GM18499 (cell line): ENCODE measurements around the gene EFCAB6.

Source experiments
- ATAC-seq: cut with Tn5 transposase; IDR thresholded peaks from one replicate; pipeline ENCODE4 v1.9.1; 2021; ENCODE audit warnings: moderate number of reproducible peaks; ENCODE audit not compliant: insufficient read depth, unreplicated experiment

The EFCAB6 gene

DNA sequence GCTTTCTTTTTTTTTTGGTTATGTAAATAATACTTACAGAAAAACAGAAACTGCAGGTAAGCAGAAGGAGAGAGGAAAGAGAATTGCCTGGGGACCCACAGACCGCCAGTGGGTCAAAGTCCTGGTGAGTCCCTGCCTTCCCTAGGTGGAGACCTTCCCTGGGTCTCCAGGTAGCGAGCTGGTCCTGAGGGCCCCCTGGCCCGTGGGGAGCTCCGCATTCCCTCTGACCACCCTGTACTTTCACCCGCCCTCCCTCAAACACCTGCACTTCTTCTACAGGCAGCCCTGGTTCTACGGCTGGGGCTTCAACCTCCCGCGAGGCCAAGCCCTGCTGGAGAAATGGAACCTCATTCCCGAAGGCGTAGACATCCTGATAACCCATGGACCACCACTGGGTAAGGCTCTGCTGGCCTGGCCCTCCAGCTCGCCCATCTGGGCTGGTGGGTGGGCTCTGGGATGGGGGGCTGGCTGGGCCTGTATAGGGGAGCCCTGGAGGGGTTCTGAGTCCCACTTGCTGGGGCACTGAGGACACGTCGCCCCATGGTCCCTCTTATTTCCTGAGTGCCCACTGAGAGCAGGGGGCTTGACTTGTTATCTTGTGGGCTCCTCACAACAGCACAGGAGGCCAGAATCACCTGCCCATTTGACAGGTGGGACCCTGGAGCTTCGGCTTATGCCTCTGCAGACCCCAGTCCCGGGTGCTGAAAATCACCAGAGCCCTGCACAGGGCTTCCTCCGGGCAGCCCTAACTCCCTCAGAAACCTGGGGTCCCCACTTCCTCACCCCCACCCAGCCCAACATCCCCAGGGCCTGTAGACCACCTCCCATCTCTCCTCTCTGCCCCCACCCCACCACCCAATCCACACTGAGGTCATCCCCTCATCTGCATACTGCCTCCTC lies 313.9 kb downstream of the EFCAB6 start:
- no peak for ATAC-seq

DNA sequence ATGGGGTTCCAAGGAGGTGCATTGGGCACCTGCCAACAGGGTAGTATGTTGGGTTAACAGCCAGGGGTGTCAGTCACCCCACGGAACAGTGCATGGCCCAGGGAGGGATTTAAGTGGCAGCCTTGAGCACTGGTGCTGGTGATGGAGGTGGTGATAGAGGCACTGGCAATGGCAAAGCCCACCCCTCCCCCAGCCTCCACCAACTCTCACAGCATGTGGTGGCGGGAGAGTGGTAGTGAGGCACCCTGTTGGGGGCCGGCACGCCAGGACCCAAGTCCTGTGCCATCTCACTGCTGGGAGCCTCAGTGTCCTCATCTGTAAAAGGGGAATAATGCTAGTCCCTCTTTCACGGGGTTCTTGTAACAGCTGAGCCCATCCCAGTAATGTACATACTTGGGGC lies 318.8 kb downstream of the EFCAB6 start:
- ATAC-seq = no peak

DNA sequence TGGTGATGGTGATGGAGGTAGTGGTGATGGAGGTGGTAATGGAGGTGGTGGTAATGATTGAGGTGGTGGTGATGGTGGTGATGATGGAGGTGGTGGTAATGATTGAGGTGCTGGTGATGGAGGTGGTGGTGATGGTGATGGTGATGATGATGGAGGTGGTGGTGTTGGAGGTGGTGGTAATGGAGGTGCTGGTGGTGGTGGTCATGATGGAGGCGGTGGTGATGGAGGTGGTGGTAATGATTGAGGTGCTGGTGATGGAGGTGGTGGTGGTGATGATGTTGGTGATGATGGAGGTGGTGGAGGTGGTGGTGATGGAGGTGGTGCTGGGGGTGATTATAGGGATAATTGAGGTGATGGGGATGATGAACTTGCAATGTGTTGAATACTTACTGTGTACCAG lies 320.4 kb downstream of the EFCAB6 start:
- no peak for ATAC-seq

DNA sequence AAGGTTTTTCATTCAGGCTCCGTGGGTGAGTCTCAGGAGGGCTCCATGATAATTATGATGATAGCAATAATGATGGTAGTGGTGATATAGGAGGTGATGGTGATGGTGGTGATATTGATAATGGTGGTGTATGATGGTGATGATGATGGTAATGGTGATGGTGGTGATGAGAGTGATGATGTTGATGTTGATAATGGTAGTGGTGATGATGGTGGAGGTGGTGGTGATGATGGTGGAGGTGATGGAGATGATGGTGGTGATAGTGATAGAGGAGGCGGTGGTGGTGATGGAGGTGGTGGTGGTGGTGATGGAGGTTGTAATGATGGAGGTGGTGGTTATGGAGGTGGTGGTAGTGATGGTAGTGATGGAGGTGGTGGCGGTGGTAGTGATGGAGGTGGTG lies 320.9 kb downstream of the EFCAB6 start:
- ATAC-seq = no peak

DNA sequence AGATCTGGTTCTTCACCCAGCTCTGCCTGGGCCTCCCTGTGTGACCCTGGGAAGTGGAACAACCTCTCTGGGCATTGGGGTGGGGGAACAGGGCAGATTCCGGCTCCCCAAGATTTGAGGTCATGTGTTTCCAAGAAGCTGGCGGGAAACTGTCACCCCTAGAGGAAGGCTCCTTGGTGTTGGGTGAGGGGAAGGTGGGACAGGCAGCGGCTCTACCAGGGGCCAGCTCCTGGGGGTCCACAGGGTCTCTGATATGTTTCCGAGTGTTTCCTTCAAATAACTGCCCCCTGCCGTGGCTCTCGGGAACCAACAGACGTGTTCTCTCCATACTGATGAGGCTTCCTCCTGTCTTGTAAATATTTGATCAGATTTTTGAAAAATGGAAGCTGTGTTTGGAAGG lies 321.8 kb downstream of the EFCAB6 start:
- ATAC-seq = no peak

DNA sequence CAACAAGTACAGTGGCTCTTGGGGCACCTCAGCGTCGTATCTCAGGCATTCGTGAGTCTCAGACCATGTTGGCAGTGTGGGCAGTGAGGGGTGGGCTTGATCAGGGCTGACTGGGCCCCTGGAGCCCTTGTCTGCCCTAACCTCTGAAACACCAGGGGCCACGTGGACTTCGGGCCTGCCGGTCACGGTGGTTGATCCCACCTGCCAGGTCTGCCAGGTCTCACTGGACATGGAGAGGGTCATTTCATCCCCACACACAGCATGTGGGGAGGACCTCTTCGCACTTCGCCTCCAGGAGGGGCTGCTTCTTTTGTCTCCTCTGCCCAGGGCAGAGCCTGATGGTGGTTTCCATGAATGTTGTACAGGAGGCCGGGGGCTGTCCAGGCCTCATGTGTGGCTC lies 323.2 kb downstream of the EFCAB6 start:
- ATAC-seq = no peak

DNA sequence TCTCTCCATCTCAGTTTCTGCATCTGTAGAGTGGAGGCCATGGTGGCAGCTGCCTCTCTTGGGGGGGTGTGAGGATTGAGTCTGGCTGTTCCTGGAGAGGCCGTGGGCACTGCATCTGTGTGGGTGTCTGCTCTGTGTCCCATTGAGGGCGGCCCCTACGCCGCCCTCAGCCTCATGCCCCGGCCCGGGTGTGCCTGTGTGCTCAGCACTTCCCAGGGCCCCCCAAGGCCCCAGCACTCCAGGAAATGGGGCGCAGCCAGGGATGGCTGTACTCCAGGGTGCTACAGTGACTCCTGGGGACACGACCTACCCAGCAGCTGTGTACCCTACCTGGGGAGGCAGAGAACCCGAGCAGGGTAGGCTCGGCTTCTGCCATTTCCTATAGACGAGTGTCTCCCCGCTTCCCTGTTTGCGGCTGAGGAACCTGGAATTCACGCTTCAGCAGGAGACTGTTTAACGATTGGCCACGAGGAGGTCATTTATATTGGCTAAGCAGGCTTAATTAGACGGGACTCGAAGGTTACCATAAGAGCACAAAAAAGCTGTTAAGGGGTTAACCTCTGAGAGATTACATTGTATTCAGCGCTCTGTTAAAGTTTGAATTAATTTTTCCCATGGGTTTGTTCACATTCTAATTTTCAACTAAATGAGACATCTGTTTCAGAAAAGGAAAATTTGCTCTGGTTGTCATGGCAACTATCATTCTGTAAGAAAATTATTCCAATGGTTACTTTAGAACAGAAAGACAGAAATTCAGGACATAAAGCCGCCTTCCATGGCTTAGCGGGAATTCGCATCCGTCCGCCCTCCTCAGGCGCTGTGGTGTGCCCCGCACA lies 323.9 kb downstream of the EFCAB6 start:
- no peak for ATAC-seq

DNA sequence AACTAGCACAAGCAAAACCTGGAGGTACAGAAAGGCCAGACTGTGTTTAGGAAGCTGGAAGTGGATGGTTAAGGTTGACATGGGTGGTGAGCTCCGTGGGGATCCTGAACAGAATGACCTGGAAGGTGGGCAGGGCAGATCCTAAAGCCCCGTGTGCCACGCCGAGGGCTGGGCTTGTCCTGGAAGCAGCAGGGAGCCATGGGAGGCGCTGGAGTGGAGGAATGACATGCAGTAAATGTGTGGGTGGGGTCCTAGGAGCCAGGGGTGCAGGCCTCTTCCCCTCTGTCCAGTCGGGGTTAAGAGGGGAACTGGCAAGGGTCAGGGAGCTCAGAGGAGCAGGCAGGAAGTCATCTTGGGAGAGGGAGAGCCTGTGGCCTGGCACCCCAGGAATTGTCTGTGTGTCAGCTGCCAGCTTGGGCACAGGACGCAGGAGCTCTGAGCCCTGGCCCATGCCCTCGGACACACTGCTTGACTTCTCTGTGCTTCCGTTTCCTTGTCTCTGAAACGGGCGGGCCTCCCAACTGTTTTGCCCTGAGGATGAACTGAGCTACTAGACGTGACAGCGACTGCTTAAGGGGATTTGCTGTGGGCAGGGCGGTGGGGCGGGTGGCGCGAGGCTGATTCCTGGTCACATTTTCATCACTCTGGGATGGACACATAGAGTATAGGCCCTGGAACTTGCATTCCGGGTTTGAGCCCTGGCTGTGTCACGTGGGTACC lies 324.6 kb downstream of the EFCAB6 start:
- ATAC-seq = no peak

DNA sequence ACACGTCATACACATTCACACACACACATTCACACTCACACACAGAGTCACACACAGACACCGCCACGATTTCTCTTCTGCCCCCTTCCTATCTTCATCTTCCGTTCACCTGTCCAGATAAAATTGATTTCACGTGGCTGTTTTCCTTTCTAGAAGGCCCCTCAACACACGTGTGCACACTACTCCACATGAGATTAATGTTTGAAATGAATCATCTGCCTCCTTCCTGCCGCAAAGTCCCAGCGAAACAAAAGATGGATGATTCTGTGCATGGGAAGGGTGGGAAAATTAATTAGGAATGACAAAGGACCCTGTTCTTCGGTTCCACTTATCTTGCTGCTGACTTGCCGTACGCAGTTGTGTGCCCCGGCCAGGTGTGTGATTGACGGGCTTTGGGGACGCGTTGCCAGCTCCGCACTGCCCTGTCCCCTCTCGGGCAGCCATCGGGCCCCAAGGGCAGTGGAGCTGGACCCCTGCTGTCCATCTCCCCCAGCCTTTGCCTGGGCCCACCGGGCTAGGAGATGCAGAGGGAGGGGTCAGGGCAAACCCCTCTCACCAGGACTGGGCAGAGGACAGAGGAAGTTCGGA lies 326.5 kb downstream of the EFCAB6 start:
- no peak for ATAC-seq

DNA sequence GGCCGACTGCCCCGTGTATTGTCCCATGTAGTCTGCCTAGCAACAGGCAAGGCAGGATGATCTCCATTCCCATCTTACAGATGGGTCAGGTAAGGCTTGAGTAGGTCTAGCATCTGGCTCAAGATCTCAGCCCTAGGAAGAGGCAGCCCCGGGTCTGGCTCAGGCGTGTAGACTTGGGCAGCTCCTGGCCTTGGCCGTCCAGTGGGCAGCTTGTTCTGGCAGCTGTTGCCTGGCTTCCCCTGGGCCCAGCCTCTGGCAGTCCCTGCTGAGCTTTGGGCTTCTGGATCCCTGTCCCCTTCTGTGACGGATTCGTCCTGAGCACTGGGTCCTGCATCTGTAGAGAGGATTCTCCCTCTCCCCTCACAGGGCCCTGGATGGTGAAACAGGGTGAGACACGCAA lies 327.9 kb downstream of the EFCAB6 start:
- no peak for ATAC-seq

DNA sequence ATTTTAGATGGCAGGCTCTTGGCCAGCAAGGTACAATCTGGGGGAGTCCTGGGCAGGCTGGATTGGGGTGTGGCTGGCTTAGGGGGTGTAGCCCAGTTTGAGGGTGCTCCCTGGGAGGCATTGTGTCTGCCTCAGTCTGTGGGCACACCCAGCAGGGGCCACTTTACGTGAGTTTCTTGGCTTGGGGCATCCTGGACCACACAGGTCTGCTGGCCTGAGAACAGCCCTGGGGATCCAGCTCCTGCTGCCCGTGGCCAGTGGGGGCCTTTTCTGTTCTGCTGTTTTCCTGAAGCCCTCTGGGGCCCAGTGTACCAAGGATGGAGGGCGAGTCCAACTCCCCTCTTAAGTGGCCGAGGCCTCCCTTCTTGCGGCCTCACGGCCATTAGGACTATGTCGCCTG lies 328.4 kb downstream of the EFCAB6 start:
- no peak for ATAC-seq

DNA sequence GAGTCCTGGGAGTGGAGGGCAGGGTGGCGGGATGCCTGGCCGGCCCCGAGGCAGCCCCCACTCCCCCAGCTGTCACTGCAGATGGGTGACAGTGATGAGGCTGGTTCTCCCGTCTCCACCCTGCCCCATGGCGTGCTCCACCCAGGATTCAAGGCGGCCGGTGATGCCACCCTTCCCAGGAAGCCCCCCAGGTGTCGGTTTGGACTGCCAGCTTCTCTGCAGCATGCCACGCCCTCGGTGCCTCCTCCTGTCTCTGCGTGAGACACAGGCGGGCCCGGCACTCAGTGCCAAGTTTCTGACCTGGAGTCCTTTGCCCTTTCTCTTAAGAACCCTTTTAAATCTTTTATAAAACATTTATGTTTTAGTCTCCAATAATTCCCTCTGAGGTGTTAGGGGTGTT lies 328.8 kb downstream of the EFCAB6 start:
- no peak for ATAC-seq

DNA sequence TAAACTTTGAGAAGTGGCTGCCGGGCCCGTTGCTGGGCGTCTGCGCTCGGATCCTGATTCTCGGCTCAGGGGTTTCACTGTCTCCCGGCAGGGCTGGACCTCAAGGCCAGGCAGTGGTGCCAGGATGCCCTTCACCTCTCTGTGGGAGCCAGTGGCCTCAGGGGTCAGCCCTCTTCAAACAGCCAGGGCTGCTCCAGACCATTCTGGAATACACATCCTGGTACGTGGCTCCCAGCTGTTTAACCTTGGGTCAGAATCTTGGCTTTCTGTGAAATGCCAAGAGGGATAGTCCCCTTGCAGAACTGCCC lies 329.8 kb downstream of the EFCAB6 start:
- ATAC-seq = no peak

DNA sequence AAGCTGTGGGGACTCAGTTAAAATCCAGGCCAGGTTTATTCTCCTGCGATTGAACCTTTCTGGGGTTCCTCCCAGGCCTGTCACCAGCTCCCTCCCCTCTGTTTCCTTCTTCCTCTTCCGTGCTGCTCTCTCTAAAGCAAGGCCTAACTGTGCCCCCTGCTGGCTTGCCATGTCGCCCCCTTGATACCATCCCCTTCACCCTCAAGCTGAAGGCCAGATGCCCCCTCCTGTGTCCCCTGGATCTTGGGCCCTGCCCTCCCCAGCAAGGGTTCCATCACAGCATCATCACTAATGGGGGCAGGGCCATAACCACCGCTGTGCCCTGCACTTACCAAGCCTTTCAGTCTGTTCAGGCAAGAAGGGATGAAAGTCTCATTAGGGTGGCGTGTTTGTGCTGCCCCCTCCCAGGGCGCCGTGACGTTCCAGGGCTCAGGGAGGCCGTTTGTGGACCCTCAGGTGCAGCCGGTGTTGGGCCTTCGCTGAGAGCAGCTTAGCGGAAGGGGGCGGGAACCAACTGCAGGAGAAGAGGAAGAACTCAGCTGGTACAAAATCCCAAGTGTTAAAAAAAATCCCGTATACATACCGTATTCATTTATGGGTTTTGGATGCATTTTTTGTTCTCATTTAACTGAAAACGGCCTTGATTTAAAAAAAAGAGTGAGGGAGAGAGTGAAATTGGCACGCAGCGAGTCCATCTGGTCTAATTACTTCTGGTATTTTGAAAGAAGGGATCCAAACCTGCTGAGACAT lies 330.4 kb downstream of the EFCAB6 start:
- ATAC-seq = no peak

DNA sequence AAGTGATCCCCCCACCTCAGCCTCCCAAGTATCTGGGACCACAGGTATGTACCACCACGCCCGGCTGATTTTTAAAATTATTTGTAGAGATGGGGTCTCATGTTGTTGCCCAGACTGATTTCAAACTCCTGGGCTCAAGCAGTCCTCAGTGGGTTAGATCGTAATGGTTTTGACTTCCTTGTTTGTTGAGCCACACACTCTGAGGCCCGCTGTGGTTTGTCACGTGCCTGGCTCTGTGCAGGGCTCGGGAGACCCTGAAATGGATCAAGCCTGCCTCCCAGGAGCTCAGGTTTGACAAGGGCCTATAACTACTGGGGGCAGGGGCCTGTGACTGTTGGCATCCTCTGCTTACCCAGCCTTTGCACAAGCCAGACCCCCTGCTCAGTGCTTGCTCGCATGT lies 332.1 kb downstream of the EFCAB6 start:
- no peak for ATAC-seq

DNA sequence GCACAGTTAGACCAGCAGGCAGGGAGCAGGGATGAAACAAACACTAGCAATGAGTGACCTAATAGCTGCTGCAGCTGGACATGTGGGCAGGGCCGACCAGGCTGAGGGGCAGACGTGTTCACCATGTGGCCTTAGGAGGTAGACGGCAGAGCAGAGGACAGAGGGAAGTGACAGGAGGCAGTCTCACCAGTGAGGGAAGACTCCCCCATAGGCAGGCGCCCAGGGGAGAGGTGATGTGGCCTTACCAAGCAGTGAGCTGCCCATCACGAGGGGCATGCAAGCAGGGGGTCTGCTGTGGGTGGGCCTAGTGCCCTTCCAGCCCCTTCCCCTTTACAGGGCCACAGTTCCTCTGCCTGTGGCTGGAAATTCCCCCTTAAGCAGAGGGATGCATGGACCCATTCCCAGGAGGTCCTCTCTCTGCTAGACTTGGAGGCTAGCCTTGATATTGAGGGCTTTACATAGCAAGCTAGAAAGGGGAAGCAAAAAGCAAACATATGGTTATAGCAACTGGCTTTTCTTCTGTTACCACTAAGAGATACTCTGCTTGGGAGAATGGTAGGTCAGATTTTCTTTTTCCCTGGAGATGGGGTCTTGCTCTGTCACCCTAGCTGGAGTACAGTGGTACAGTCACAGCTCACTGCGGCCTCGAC lies 332.7 kb downstream of the EFCAB6 start:
- no peak for ATAC-seq
